ENCODE results near the gene LRFN2.

Gene LRFN2

GRCh38 chr6:40456390-40457013, 130.7 kb downstream of the LRFN2 start:
- 0 out of 2 replicates have a peak overlapping the region, but pooled peaks have one; percentile 38 for H3K27ac ChIP-seq
- TF ChIP-seq CTCF (conservative IDR thresholded peaks at IDR 0.05): no peak

GRCh38 chr6:40455686-40456389, 131.3 kb downstream of the LRFN2 start:
- TF ChIP-seq CTCF (conservative IDR thresholded peaks at IDR 0.05): no peak
- H3K27ac ChIP-seq: no peak overlapping the region

- no peak overlapping the region for H3K27ac ChIP-seq
- TF ChIP-seq CTCF (conservative IDR thresholded peaks at IDR 0.05): no peak
Measured at GRCh38 chr6:40450483-40450882, 136.7 kb downstream of the LRFN2 start.

- no peak overlapping the region for H3K27ac ChIP-seq
- no peak for TF ChIP-seq CTCF (conservative IDR thresholded peaks at IDR 0.05)
Measured at GRCh38 chr6:40444811-40445210, 142.4 kb downstream of the LRFN2 start.

GRCh38 chr6:40444312-40444711, 142.9 kb downstream of the LRFN2 start:
- no peak for TF ChIP-seq CTCF (conservative IDR thresholded peaks at IDR 0.05)
- no peak overlapping the region for H3K27ac ChIP-seq

GRCh38 chr6:40443842-40444241, 143.3 kb downstream of the LRFN2 start:
- no peak for TF ChIP-seq CTCF (conservative IDR thresholded peaks at IDR 0.05)
- no peak overlapping the region for H3K27ac ChIP-seq

GRCh38 chr6:40442591-40442990, 144.6 kb downstream of the LRFN2 start:
- no peak overlapping the region for H3K27ac ChIP-seq
- TF ChIP-seq CTCF (conservative IDR thresholded peaks at IDR 0.05): no peak
